ENCODE measurements around the gene CCDC169. TPM values are rescaled to one million over a fixed set of nuclear protein-coding genes. Genes with fewer than 3 reads are reported as not detected.

Gene CCDC169
- total and polyA plus RNA-seq, 4 donors = 0.14 to 3.4 (median 0.81) TPM

GRCh38 chr13:36261976-36262375 is 35.6 kb downstream of the CCDC169 start:
- DNase-seq = no peak

GRCh38 chr13:36261011-36261410 is 36.6 kb downstream of the CCDC169 start:
- peaks cover 0 to 3% (median 0%) of the 10 kb centered on the region in 4 donors for H3K9me3 ChIP-seq (ENCODE audit: control insufficient read depth in 4 of 4, insufficient read depth in 3 of 4, low read length in 3 of 4)
- no peak overlapping the region for H3K27ac ChIP-seq (ENCODE audit: low read depth in 1 of 2, low read length in 1 of 2)
- DNase-seq (no peak), ATAC-seq (ENCODE audit: insufficient read depth, low FRiP score) (no peak)
- no peaks in the 10 kb centered on the region for H3K27me3 ChIP-seq (ENCODE audit: control insufficient read depth in 3 of 3, insufficient read depth in 3 of 3, low read length in 2 of 3)
- no peak for TF ChIP-seq CTCF (IDR thresholded peaks at IDR 0.05; ENCODE audit: control extremely low read depth, extremely low read depth)
- no peaks in the 10 kb centered on the region for H3K4me1 ChIP-seq (ENCODE audit: control insufficient read depth in 5 of 5, insufficient read depth in 5 of 5, low read length in 5 of 5)
- H3K4me3 ChIP-seq = no peak overlapping the region
- H3K9ac ChIP-seq (ENCODE audit: insufficient read depth in 1 of 2, low read length in 2 of 2) = no peak overlapping the region
- no peaks in the 10 kb centered on the region for H3K36me3 ChIP-seq (ENCODE audit: control insufficient read depth in 4 of 4, insufficient read depth in 4 of 4, low read length in 4 of 4)
- 82 to 89% methylated on average over 3 of the region's 3 CpGs for WGBS, 2 donors

More at GRCh38 chr13:36261976-36262375, 35.6 kb downstream of the CCDC169 start:
- Histone ChIP-seq H3K4me3 (no peak overlapping the region), H3K9ac (ENCODE audit: insufficient read depth in 1 of 2, low read length in 2 of 2) (no peak overlapping the region), H3K27me3 (ENCODE audit: control insufficient read depth in 3 of 3, insufficient read depth in 3 of 3, low read length in 2 of 3) (no peaks in the 10 kb centered on the region), H3K36me3 (ENCODE audit: control insufficient read depth in 4 of 4, insufficient read depth in 4 of 4, low read length in 4 of 4) (no peaks in the 10 kb centered on the region), H3K9me3 (ENCODE audit: control insufficient read depth in 4 of 4, insufficient read depth in 3 of 4, low read length in 3 of 4) (peaks cover 0 to 3% (median 0%) of the 10 kb centered on the region in 4 donors), H3K4me1 (ENCODE audit: control insufficient read depth in 5 of 5, insufficient read depth in 5 of 5, low read length in 5 of 5) (no peaks in the 10 kb centered on the region), H3K27ac (ENCODE audit: low read depth in 1 of 2, low read length in 1 of 2) (no peak overlapping the region)
- TF ChIP-seq CTCF (IDR thresholded peaks at IDR 0.05; ENCODE audit: control extremely low read depth, extremely low read depth) = no peak
- ATAC-seq (ENCODE audit: insufficient read depth, low FRiP score) = peak; percentile 19

- no peaks in the 10 kb centered on the region for H3K27me3 ChIP-seq (ENCODE audit: control insufficient read depth in 3 of 3, insufficient read depth in 3 of 3, low read length in 2 of 3)
- no peak overlapping the region for H3K4me3 ChIP-seq
- no peak overlapping the region for H3K27ac ChIP-seq (ENCODE audit: low read depth in 1 of 2, low read length in 1 of 2)
- H3K4me1 ChIP-seq (ENCODE audit: control insufficient read depth in 5 of 5, insufficient read depth in 5 of 5, low read length in 5 of 5) = no peaks in the 10 kb centered on the region
- TF ChIP-seq CTCF (IDR thresholded peaks at IDR 0.05; ENCODE audit: control extremely low read depth, extremely low read depth) = no peak
- no peak for ATAC-seq (ENCODE audit: insufficient read depth, low FRiP score)
- peaks cover 0 to 3% (median 0%) of the 10 kb centered on the region in 4 donors for H3K9me3 ChIP-seq (ENCODE audit: control insufficient read depth in 4 of 4, insufficient read depth in 3 of 4, low read length in 3 of 4)
- no peak for DNase-seq
- H3K9ac ChIP-seq (ENCODE audit: insufficient read depth in 1 of 2, low read length in 2 of 2) = no peak overlapping the region
- H3K36me3 ChIP-seq (ENCODE audit: control insufficient read depth in 4 of 4, insufficient read depth in 4 of 4, low read length in 4 of 4) = no peaks in the 10 kb centered on the region
- WGBS, 2 donors = 78 to 90% methylated on average over 8 of the region's 8 CpGs
These were observed 38.1 kb downstream of the CCDC169 start for GRCh38 chr13:36259361-36260137.

Measured in lung (tissue), 12 donors.